Neural cell (in vitro differentiated cells): ENCODE measurements around the gene CLDN8. TPM values are rescaled to one million over a fixed set of nuclear protein-coding genes. Genes with fewer than 3 reads are reported as not detected.

Experiments used
- H2AFZ ChIP-seq: fragments of 200-600, 300-800 bp; sonication (generic), shearing (Covaris generic); 2 replicates; pipeline ENCODE4 v1.6.0; 2014; ENCODE audit warnings: low read depth, mild to moderate bottlenecking, antibody characterized with exemption, low read length, moderate library complexity
- H3F3A ChIP-seq: fragments of 200-600 bp; shearing (Covaris generic); 2 replicates; pipeline ENCODE4 v1.6.1; 2016; ENCODE audit warnings: mild to moderate bottlenecking, moderate library complexity, mixed read lengths, antibody characterized with exemption, low read length; ENCODE audit not compliant: insufficient read depth, poor library complexity, severe bottlenecking
- H3K27ac ChIP-seq: fragments of 200-600, 300-800 bp; sonication (generic), shearing (Covaris generic); 2 replicates; pipeline ENCODE4 v1.5.1; 2014; ENCODE audit warnings: mild to moderate bottlenecking, low read length, moderate library complexity
- H3K27me3 ChIP-seq: fragments of 300-800, 200-600 bp; sonication (generic), shearing (Covaris generic); 2 replicates; pipeline ENCODE4 v1.6.0; 2014; ENCODE audit warnings: mild to moderate bottlenecking, low read depth, low read length, moderate library complexity; ENCODE audit not compliant: insufficient read depth
- H3K36me3 ChIP-seq: fragments of 300-800, 200-600 bp; sonication (generic), shearing (Covaris generic); 2 replicates; pipeline ENCODE4 v1.5.1; 2014; ENCODE audit warnings: mild to moderate bottlenecking, antibody characterized with exemption, low read length, moderate library complexity; ENCODE audit not compliant: insufficient read depth
- H3K4me2 ChIP-seq: fragments of 300-800, 200-600 bp; sonication (generic), shearing (Covaris generic); 2 replicates; pipeline ENCODE4 v1.6.0; 2014; ENCODE audit warnings: mild to moderate bottlenecking, low read length
- H3K4me3 ChIP-seq: fragments of 300-800, 200-600 bp; sonication (generic), shearing (Covaris generic); 2 replicates; pipeline ENCODE4 v1.5.1; 2014; ENCODE audit warnings: mild to moderate bottlenecking, low read length, moderate library complexity
- H3K79me2 ChIP-seq: fragments of 200-600 bp; shearing (Covaris generic); replicated peaks from 2 replicates; pipeline ENCODE4 v1.6.0; 2014; ENCODE audit warnings: mild to moderate bottlenecking, low read length, moderate library complexity; ENCODE audit not compliant: insufficient read depth
- H3K9ac ChIP-seq: fragments of 300-800, 200-600 bp; sonication (generic), shearing (Covaris generic); 2 replicates; pipeline ENCODE4 v1.6.1; 2016; ENCODE audit warnings: mild to moderate bottlenecking, low read length, mixed read lengths
- H3K9me2 ChIP-seq: fragments of 200-600 bp; shearing (Covaris generic); 2 replicates; pipeline ENCODE4 v1.6.1; 2016; ENCODE audit warnings: mild to moderate bottlenecking, low read length, mixed read lengths; ENCODE audit not compliant: insufficient read depth
- H3K9me3 ChIP-seq: fragments of 200-600, 300-800 bp; sonication (generic), shearing (Covaris generic); 2 replicates; pipeline ENCODE4 v1.6.1; 2016; ENCODE audit warnings: mild to moderate bottlenecking, mixed run types, low read length, moderate library complexity, mixed read lengths
- H4K20me1 ChIP-seq: fragments of 200-600 bp; shearing (Covaris generic); 2 replicates; pipeline ENCODE4 v1.6.1; 2016; ENCODE audit warnings: mild to moderate bottlenecking, mixed run types; ENCODE audit not compliant: insufficient read depth
- EP300 ChIP-seq: fragments of 450-650 bp; conservative IDR thresholded peaks from 2 replicates; pipeline ENCODE4 v1.6.1; 2014; ENCODE audit warnings: antibody characterized with exemption, mild to moderate bottlenecking, moderate library complexity; ENCODE audit not compliant: poor library complexity, severe bottlenecking
- MXI1 ChIP-seq: fragments of 450-650 bp; conservative IDR thresholded peaks from 2 replicates; pipeline ENCODE4 v1.6.1; 2014; ENCODE audit warnings: antibody characterized with exemption, mild to moderate bottlenecking; ENCODE audit not compliant: poor library complexity, severe bottlenecking
- POLR2AphosphoS5 ChIP-seq: IDR thresholded peaks from 2 replicates; pipeline ENCODE4 v1.6.1; 2012
- RAD21 ChIP-seq: fragments of 450-650 bp; conservative IDR thresholded peaks from 2 replicates; pipeline ENCODE4 v1.6.1; 2014; ENCODE audit warnings: antibody characterized with exemption, mild to moderate bottlenecking, moderate library complexity
- TAF1 ChIP-seq: IDR thresholded peaks from 2 replicates; pipeline ENCODE4 v1.6.1; 2012; ENCODE audit warnings: low read depth
- polyA plus RNA-seq: library from polyadenylated mRNA; depleted of rRNA; stranded (reverse); fragments of >200 nt; gene quantifications from 2 replicates; pipeline ENCODE4 v1.2.3, GENCODE V29; 2014
- TF ChIP-seq, protein P1 (sequence below): fragments of 450-650 bp; IDR thresholded peaks from 2 replicates; pipeline ENCODE4 v1.5.1; 2014; ENCODE audit warnings: antibody characterized with exemption, mild to moderate bottlenecking, moderate library complexity; ENCODE audit not compliant: poor library complexity, severe bottlenecking
- TF ChIP-seq, protein P2 (sequence below): IDR thresholded peaks from 2 replicates; pipeline ENCODE4 v1.6.1; 2012; ENCODE audit warnings: borderline replicate concordance

Gene CLDN8
- polyA plus RNA-seq, 1 donor from 2014 or later, result not detected

GRCh38 chr21:30232011-30232410 is 16.1 kb upstream of the CLDN8 start:
- Histone ChIP-seq H3K4me3 (no peak overlapping the region), H3K9me2 (no peaks in the 10 kb centered on the region), H3K9me3 (no peaks in the 10 kb centered on the region), H3K27me3 (no peaks in the 10 kb centered on the region), H2AFZ (no peak overlapping the region), H3K36me3 (no peaks in the 10 kb centered on the region), H3K79me2 (no peaks in the 10 kb centered on the region), H4K20me1 (no peaks in the 10 kb centered on the region), H3K27ac (no peak overlapping the region), H3K9ac (no peak overlapping the region), H3K4me2 (no peak overlapping the region), H3F3A (no peaks in the 10 kb centered on the region)
- TF ChIP-seq, protein P1, sequence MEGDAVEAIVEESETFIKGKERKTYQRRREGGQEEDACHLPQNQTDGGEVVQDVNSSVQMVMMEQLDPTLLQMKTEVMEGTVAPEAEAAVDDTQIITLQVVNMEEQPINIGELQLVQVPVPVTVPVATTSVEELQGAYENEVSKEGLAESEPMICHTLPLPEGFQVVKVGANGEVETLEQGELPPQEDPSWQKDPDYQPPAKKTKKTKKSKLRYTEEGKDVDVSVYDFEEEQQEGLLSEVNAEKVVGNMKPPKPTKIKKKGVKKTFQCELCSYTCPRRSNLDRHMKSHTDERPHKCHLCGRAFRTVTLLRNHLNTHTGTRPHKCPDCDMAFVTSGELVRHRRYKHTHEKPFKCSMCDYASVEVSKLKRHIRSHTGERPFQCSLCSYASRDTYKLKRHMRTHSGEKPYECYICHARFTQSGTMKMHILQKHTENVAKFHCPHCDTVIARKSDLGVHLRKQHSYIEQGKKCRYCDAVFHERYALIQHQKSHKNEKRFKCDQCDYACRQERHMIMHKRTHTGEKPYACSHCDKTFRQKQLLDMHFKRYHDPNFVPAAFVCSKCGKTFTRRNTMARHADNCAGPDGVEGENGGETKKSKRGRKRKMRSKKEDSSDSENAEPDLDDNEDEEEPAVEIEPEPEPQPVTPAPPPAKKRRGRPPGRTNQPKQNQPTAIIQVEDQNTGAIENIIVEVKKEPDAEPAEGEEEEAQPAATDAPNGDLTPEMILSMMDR, result no peak
- TF ChIP-seq, protein P2, sequence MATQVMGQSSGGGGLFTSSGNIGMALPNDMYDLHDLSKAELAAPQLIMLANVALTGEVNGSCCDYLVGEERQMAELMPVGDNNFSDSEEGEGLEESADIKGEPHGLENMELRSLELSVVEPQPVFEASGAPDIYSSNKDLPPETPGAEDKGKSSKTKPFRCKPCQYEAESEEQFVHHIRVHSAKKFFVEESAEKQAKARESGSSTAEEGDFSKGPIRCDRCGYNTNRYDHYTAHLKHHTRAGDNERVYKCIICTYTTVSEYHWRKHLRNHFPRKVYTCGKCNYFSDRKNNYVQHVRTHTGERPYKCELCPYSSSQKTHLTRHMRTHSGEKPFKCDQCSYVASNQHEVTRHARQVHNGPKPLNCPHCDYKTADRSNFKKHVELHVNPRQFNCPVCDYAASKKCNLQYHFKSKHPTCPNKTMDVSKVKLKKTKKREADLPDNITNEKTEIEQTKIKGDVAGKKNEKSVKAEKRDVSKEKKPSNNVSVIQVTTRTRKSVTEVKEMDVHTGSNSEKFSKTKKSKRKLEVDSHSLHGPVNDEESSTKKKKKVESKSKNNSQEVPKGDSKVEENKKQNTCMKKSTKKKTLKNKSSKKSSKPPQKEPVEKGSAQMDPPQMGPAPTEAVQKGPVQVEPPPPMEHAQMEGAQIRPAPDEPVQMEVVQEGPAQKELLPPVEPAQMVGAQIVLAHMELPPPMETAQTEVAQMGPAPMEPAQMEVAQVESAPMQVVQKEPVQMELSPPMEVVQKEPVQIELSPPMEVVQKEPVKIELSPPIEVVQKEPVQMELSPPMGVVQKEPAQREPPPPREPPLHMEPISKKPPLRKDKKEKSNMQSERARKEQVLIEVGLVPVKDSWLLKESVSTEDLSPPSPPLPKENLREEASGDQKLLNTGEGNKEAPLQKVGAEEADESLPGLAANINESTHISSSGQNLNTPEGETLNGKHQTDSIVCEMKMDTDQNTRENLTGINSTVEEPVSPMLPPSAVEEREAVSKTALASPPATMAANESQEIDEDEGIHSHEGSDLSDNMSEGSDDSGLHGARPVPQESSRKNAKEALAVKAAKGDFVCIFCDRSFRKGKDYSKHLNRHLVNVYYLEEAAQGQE, result no peak
- no peak for TF ChIP-seq POLR2AphosphoS5
- TF ChIP-seq EP300, result no peak
- TF ChIP-seq RAD21, result no peak
- no peak for TF ChIP-seq TAF1

- Histone ChIP-seq H3K27ac (no peak overlapping the region), H3K4me2 (no peak overlapping the region), H3K27me3 (no peaks in the 10 kb centered on the region), H2AFZ (no peak overlapping the region), H3K9ac (no peak overlapping the region), H3F3A (no peaks in the 10 kb centered on the region), H3K9me2 (no peaks in the 10 kb centered on the region), H4K20me1 (no peaks in the 10 kb centered on the region), H3K79me2 (no peaks in the 10 kb centered on the region), H3K4me3 (no peak overlapping the region), H3K36me3 (no peaks in the 10 kb centered on the region), H3K9me3 (no peaks in the 10 kb centered on the region)
- TF ChIP-seq MXI1 (no peak), EP300 (no peak), POLR2AphosphoS5 (no peak)
- TF ChIP-seq, protein P1, result no peak
Observed at GRCh38 chr21:30227633-30228404, 11.9 kb upstream of the CLDN8 start.
